Measurements from ENCODE around the gene OSBP2.

- TF ChIP-seq FOXM1 (IDR thresholded peaks at IDR 0.05; ENCODE audit: borderline replicate concordance, low read depth) (no peak), REST (IDR thresholded peaks at IDR 0.05; ENCODE audit: low read depth) (no peak), RAD21 (IDR thresholded peaks at IDR 0.05; ENCODE audit: low read depth) (no peak), MAX (IDR thresholded peaks at IDR 0.05) (no peak), TCF12 (IDR thresholded peaks at IDR 0.05; ENCODE audit: low read depth) (no peak), CEBPB (IDR thresholded peaks at IDR 0.05) (no peak), YY1 (IDR thresholded peaks at IDR 0.05; ENCODE audit: low read depth) (no peak), USF1 (IDR thresholded peaks at IDR 0.05) (no peak), TAF1 (IDR thresholded peaks at IDR 0.05; ENCODE audit: low read depth) (no peak), TEAD4 (IDR thresholded peaks at IDR 0.05) (no peak), CREB1 (IDR thresholded peaks at IDR 0.05; ENCODE audit: low read depth) (no peak), EP300 (IDR thresholded peaks at IDR 0.05; ENCODE audit: borderline replicate concordance) (no peak)
These were observed 9.5 kb upstream of the OSBP2 start for GRCh38 chr22:30685178-30685577.

Measured in Ishikawa (cell line).